Stimulated activated CD4-positive, alpha-beta T cell treated with anti-CD3 and anti-CD28 coated beads, Interleukin-12 subunit alpha, Interleukin-12 subunit beta, amount 100 ng/mL, for 4 hours (primary cell): ENCODE measurements around the gene KPNA6.
"Not testable (repeated sequence)": the region's sequence is repeated elsewhere in the genome, so short reads cannot be mapped to it uniquely, and the experiment has no call there.

Source experiments
- DNase-seq: peaks from one replicate; pipeline ENCODE4 v3.0.0-alpha.2; 2020

KPNA6 gene

GRCh38 chr1:32107742-32108661 is at the start of gene KPNA6:
TSS of gene KPNA6 (plus strand) at chr1:32108056. CDS start at chr1:32108131, 75 bp downstream.
- peak; percentile 80 for DNase-seq

- no peak for DNase-seq
Measured at GRCh38 chr1:32060914-32061313, 46.9 kb upstream of the KPNA6 start.

GRCh38 chr1:32062867-32063230 is 45.0 kb upstream of the KPNA6 start:
- DNase-seq: no peak

GRCh38 chr1:32063261-32063681 is 44.6 kb upstream of the KPNA6 start:
- DNase-seq: no peak

GRCh38 chr1:32065613-32066488 is 42.0 kb upstream of the KPNA6 start:
- DNase-seq: not testable (repeated sequence)

GRCh38 chr1:32066489-32066873 is 41.4 kb upstream of the KPNA6 start:
- DNase-seq: no peak

GRCh38 chr1:32068957-32069588 is 38.8 kb upstream of the KPNA6 start:
- DNase-seq: no peak

- DNase-seq: no peak
Measured at GRCh38 chr1:32071758-32072621, 35.9 kb upstream of the KPNA6 start.

- peak; percentile 88 for DNase-seq
Measured at GRCh38 chr1:32072622-32073298, 35.1 kb upstream of the KPNA6 start, which contains the start of gene TMEM39B. TSS of gene TMEM39B (plus strand) at chr1:32072939. CDS start at chr1:32073048, 109 bp downstream.

- no peak for DNase-seq
Measured at GRCh38 chr1:32073299-32074229, 34.3 kb upstream of the KPNA6 start.

GRCh38 chr1:32074841-32075240 is 33.0 kb upstream of the KPNA6 start:
- no peak for DNase-seq

GRCh38 chr1:32077451-32077850 is 30.4 kb upstream of the KPNA6 start:
- no peak for DNase-seq

- DNase-seq: no peak
Measured at GRCh38 chr1:32082022-32082421, 25.8 kb upstream of the KPNA6 start.

- DNase-seq: not testable (repeated sequence)
Measured at GRCh38 chr1:32086381-32086780, 21.5 kb upstream of the KPNA6 start.

GRCh38 chr1:32091176-32091575 is 16.7 kb upstream of the KPNA6 start:
- DNase-seq: no peak

GRCh38 chr1:32091591-32091990 is 16.3 kb upstream of the KPNA6 start:
- DNase-seq: no peak

- DNase-seq: no peak
Measured at GRCh38 chr1:32094746-32095521, 12.9 kb upstream of the KPNA6 start.

GRCh38 chr1:32099426-32099825 is 8.4 kb upstream of the KPNA6 start:
- DNase-seq: no peak

GRCh38 chr1:32100359-32100758 is 7.5 kb upstream of the KPNA6 start:
- no peak for DNase-seq
